Upper lobe of right lung (tissue), 1 donor: Measurements from ENCODE around the gene UPF2. TPM values are rescaled to one million over a fixed set of nuclear protein-coding genes. Genes with fewer than 3 reads are reported as not detected.

Experiments
- ATAC-seq: fragments of 200-7000 bp; cut with Tn5 transposase; one replicate; pipeline ENCODE4 v1.9.1; 2020; ENCODE audit warnings: mild to moderate bottlenecking, moderate library complexity
- DNase-seq: peaks from one replicate; pipeline ENCODE4 v3.0.0-alpha.2; 2020
- H3K27ac ChIP-seq: fragments of 200-600 bp; one replicate; pipeline ENCODE4 v1.8.0; 2022
- H3K27me3 ChIP-seq: fragments of 200-600 bp; one replicate; pipeline ENCODE4 v1.8.0; 2022; ENCODE audit warnings: mild to moderate bottlenecking
- H3K36me3 ChIP-seq: fragments of 200-600 bp; one replicate; pipeline ENCODE4 v1.8.0; 2022
- H3K4me1 ChIP-seq: fragments of 200-600 bp; one replicate; pipeline ENCODE4 v1.8.0; 2022
- H3K4me3 ChIP-seq: fragments of 200-600 bp; one replicate; pipeline ENCODE4 v1.8.0; 2022; ENCODE audit warnings: mild to moderate bottlenecking
- H3K9me3 ChIP-seq: fragments of 200-600 bp; one replicate; pipeline ENCODE4 v1.8.0; 2022
- CTCF ChIP-seq: fragments of 200-600 bp; IDR thresholded peaks from one replicate; pipeline ENCODE4 v1.8.0; 2022; ENCODE audit warnings: antibody characterized with exemption
- intact Hi-C: fragments of 100-400 bp; cut with DNase I; formaldehyde crosslinking; loops from one replicate; pipeline ENCODE4 v1.11.0; 2022
- total RNA-seq: library from RNA; stranded (reverse); fragmentation: NEBNext Ultra II Directional; extraction: Animal tissue kit (Norgen Biotek cat#: 25700); gene quantifications from one replicate; pipeline ENCODE4 v1.2.1, GENCODE V29; 2021
- donor health status: DM: no; HTN: yes; CAD: no; lungs with severe emphysema.

Gene UPF2
- total RNA-seq, 1 donor from 2014 or later: 20.1 TPM

DNA sequence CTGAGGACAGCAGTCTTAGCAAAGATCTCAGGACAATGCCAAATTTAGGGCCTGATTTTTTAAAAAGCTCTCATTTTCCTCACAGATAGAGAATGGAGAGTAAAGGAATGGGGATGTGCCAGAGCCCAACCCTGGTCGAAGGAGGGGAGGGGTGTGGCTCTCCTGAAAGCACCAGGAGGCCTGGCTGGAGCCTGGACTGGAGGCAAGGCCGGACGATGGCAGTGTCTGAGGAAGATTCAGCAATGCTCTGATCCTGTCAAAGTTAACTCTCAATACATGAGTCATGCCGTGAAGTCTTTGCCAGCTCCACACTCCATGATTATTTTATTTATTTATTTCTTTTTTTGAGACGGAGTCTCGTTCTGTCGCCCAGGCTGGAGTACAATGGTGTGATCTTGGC, 108.3 kb downstream of the UPF2 start:
- no peak for DNase-seq
- intact Hi-C loops: no loop called here
- H3K36me3 ChIP-seq: peaks cover 59% of the 10 kb centered on the region
- H3K4me1 ChIP-seq: no peaks in the 10 kb centered on the region
- H3K27ac ChIP-seq: no peak overlapping the region
- H3K4me3 ChIP-seq: no peak overlapping the region
- H3K27me3 ChIP-seq: no peaks in the 10 kb centered on the region
- TF ChIP-seq CTCF: no peak
- no peaks in the 10 kb centered on the region for H3K9me3 ChIP-seq
- no peak for ATAC-seq

GRCh38 chr10:11933577-11934223, 108.9 kb downstream of the UPF2 start:
- no peak for TF ChIP-seq CTCF
- Histone ChIP-seq H3K9me3 (no peaks in the 10 kb centered on the region), H3K27me3 (no peaks in the 10 kb centered on the region), H3K4me3 (no peak overlapping the region), H3K36me3 (peaks cover 61% of the 10 kb centered on the region), H3K27ac (no peak overlapping the region), H3K4me1 (no peaks in the 10 kb centered on the region)
- ATAC-seq: no peak
- intact Hi-C loops: no loop called here
- no peak for DNase-seq

- H3K27ac ChIP-seq: no peak overlapping the region
- no peaks in the 10 kb centered on the region for H3K9me3 ChIP-seq
- intact Hi-C loops: no loop called here
- H3K27me3 ChIP-seq: no peaks in the 10 kb centered on the region
- no peaks in the 10 kb centered on the region for H3K4me1 ChIP-seq
- DNase-seq (no peak), ATAC-seq (peak; percentile 28)
- peaks cover 71% of the 10 kb centered on the region for H3K36me3 ChIP-seq
- TF ChIP-seq CTCF: no peak
- no peak overlapping the region for H3K4me3 ChIP-seq
Observed at GRCh38 chr10:11931038-11931437, 111.6 kb downstream of the UPF2 start.

DNA sequence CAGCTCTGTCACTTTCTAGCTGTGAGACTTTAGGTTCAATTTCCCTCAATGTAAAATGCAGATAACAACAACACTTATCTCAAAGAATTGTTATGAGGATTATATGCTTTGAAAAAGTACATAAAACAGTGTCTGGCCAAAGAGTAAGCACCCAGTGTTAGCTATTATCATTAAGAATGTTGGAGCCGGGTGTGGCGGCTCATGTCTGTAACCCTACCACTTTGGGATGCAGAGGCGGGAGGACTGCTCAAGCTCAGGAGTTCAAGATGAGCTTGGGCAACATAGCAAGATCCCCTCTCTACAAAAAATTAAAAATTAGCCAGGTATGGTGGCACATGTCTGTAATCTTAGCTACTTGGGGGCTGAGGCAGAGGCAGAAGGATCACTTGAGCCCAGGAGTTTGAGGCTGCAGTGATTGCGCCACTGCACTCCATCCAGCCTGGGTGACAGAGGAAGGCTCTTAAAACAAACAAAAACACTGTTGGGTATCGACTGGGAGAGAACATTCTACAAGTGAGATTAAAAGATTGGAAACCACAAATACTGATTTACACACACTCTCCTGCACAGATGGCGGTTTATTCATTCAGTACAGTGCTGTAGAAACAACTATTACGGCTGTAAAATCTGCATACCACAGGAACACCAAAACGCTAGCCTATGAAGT, 112.2 kb downstream of the UPF2 start:
- Histone ChIP-seq H3K36me3 (peaks cover 71% of the 10 kb centered on the region), H3K4me3 (no peak overlapping the region), H3K4me1 (no peaks in the 10 kb centered on the region), H3K27ac (no peak overlapping the region), H3K9me3 (no peaks in the 10 kb centered on the region), H3K27me3 (no peaks in the 10 kb centered on the region)
- peak; percentile 76 for DNase-seq
- intact Hi-C loops: no loop called here
- no peak for TF ChIP-seq CTCF
- ATAC-seq: peak; percentile 80

DNA sequence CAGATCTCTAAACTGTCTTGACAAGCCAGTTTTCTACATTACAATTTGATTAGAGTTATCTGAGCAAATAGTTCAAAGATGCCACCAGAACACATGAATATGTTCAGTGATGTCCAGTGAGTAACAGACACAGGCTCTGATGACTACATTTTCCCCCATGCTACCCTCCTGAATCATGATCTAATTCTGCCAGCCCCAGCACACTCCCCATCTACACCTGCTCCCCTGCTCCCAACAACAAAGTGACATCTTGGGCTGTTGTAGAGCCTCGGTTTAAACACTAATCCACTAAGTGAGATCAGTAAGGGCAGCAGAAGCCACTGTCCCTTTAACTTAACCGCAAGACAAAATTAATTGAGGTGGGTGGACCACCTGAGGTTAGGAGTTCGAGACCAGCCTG, 114.9 kb downstream of the UPF2 start:
- Histone ChIP-seq H3K4me3 (no peak overlapping the region), H3K4me1 (no peaks in the 10 kb centered on the region), H3K27ac (no peak overlapping the region), H3K9me3 (no peaks in the 10 kb centered on the region), H3K36me3 (peaks cover 69% of the 10 kb centered on the region), H3K27me3 (no peaks in the 10 kb centered on the region)
- TF ChIP-seq CTCF: no peak
- ATAC-seq (no peak), DNase-seq (no peak)
- intact Hi-C loops: no loop called here
